T follicular helper cell (primary cell): ENCODE results near the gene FDPS.
"Not testable (repeated sequence)": the region's sequence is repeated elsewhere in the genome, so short reads cannot be mapped to it uniquely, and the experiment has no call there.

ENCODE experiments used
- DNase-seq: peaks from one replicate; pipeline ENCODE4 v3.0.0-alpha.2; 2020; ENCODE audit warnings: low read depth

FDPS gene

DNA sequence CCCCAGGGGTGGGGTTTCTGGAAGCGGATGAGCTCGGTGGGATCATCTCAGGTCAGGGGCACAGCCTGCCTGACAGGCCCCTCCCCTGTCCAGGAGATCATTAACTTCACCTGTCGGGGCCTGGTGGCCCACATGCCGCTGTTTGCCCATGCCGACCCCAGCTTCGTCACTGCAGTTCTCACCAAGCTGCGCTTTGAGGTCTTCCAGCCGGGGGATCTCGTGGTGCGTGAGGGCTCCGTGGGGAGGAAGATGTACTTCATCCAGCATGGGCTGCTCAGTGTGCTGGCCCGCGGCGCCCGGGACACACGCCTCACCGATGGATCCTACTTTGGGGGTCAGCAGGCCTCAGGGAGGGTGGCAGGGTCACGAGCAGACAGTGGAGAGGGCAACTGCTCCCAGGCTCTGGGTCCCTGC lies 23.0 kb upstream of the FDPS start:
- DNase-seq = no peak

DNA sequence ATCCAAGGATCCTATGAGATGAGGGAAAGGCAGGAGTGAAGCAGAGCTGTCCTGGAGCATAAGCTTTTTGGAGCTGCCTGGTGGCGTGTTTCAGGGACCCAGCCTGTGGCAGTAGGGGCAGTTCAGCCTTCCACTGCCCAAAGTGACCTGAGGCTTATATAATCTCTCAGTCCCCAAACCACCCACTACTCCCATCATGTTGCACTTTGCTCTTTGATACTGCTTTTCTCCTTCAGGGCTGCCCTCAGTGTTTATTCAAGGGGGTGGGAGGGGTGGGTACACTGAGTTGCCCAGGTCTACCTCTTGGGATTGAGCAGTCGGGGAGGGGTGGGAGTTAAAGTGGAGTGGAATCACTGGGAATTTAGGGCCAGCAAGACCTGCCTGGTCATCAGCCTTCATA lies 22.1 kb upstream of the FDPS start:
- no peak for DNase-seq

DNA sequence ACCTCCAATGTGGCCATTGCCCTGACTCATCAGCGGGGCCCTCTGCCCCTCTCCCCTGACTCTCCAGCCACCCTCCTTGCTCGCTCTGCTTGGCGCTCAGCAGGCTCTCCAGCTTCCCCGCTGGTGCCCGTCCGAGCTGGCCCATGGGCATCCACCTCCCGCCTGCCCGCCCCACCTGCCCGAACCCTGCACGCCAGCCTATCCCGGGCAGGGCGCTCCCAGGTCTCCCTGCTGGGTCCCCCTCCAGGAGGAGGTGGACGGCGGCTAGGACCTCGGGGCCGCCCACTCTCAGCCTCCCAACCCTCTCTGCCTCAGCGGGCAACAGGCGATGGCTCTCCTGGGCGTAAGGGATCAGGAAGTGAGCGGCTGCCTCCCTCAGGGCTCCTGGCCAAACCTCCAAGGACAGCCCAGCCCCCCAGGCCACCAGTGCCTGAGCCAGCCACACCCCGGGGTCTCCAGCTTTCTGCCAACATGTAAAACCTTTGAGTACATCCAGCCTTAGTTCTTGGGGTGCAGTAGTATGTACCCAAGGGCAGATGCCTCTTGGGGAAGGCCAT lies 20.6 kb upstream of the FDPS start:
- DNase-seq = no peak

DNA sequence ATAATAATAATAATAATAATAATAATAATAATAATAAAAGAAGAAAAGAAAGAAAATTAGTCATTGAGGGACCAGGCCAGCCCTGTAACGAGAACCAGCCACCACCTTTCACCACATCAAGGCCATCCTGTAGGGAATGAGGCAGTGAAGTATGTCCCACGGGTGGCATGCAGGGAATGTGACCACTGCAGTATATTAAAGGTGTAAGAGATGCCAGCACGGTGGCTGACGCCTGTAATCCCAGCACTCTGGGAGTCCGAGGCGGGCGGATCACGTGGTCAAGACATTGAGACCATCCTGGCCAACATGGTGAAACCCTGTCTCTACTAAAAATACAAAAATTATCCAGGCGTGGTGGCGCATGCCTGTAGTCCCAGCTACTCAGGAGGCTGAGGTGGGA lies 17.7 kb upstream of the FDPS start:
- not testable (repeated sequence) for DNase-seq

DNA sequence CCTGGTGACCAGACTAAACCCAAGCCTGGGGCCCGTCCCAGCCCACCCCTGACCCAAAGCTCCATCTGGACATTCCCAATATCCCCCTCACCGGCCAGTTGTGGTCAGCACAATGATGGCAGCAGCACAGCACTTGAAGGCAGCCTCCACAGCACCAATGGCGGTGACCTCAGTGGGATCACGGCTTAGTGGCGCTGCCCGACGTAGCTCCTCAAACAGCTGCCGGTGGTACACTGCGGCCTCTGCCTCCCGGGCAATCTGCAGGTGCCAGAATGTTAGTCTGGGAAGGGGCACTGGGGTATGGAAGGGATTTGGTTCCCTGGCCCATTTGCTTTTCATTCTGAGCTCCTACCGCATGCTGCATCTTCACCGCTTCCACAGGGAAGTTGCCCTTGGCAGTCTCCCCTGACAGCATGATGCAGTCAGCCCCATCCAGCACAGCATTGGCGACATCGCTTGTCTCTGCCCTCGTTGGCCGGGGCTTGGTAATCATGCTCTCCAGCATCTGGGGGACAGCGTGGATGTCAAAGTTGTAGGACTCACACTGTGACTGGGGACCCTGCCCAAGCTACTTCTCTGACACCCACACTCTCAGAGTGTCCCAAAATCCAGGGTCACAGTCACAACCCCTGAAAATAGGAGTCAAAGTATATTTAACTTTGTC lies 15.4 kb upstream of the FDPS start:
- no peak for DNase-seq

DNA sequence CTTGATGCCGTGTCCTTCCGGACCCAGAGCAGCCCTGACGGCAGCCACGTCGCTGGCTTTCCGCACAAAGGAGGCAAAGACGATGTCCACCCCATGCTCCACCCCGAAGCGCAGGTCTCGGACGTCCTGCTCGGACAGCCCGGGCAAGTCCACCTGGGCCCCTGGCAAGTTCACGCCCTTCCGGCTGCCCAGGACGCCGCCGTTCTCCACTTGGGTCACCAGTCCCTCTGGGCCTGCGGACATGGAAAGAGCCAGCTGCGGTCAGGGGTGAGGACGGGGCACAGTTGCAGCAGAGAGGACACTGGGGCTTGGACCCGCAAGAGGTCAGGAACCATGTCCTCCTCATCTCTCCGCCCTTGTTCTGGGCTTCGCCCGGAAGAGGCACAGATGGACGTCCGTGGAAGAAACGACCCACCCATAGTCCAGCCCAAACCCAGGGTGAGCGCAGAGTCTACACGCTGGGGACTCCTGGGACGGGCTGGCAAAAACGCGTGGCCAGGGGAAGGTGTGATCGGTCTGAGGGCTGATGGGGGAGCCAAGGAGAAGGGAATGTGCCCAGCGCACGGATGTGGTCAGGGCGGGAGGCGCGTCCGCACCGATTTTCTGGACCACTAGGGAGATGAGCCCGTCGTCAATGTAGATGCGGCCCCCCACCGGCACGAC lies 14.0 kb upstream of the FDPS start:
- DNase-seq = no peak

DNA sequence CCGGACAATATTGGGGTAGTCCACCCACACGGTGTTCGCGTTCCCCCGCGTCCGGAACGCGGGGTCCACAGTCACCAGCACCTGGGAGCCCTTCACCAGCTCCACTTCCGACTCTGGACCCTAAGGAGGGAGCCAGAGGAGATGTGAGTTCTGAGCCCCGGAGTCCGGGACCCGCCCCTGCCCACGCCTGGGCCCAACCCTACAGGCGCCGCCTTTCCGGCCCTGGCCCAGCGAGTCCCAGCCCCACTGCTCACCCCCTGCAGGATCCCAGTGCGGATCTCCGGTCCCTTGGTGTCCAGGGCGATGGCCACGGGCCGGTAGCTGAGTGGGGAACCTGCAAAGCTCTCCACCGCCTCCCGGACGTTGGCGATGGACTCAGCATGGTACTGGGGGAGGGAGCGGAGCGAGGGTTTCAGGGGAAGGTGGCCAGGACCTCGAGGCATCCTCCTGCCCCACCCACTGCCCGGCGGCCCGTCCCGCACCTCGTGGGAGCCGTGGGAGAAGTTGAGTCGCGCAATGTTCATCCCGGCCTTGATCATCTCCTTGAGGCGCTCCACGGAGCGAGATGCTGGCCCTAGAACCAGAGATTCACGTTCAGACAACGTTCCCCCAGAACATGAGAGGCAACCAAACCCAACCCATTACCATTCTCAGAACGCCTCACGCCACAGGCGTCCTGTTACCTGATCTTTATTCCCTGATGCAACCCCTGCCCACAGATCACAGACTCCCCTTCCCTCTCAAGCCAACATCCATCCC lies 13.3 kb upstream of the FDPS start:
- DNase-seq = no peak

DNA sequence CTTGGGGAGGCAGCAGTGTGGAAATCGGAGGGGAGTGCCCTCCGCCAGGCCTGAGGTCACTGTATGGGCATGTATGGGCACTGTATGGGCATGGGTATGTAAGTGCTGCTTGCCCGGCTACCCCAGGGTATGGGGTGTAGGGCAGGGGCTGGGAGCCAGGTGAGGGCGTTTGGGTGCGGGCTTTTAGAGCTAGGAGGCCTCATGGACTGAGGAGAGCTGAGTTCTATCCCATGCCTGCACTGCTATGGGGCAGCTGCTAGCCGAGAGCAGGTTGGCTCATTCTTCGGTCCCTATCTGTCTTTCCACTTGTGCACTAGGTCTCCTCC lies 12.8 kb upstream of the FDPS start:
- DNase-seq = no peak

DNA sequence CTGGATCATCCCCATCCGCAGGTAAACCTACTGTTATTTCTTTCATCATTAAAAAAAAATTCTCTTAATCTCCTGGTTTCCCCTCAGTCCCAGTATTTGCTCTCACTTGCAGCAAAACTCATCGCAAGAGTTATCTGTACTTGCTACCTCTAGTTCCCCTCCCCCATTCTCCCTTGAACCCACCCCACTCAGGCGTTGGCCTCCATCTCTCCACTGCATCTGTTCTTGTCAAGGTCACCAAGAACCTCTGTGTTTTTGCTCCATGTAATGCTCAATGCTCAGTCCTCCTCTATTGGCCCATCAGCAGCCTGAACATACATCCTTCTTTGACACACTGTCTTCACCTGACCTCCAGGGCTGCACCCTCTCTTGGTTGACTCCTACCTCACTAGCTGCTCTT lies 12.0 kb upstream of the FDPS start:
- DNase-seq = no peak

DNA sequence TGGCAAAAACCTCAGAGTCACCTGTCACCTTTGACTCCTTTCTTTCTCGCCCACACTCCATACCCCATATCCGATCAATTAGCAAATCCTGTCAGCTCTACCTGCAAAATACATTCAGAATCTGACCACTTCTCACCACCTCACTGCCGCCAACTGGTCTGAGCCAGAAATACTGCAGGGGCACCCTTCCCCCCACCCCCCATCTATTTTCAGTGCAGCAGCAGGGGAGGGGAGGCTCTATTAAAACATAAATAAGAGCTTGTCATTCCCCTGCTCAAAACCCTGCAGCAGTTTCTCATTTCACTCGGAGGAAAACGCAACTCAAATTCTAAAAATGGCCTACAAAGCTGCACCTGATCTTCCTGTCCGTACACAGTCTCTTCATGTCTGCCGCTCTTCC lies 11.3 kb upstream of the FDPS start:
- DNase-seq = no peak

DNA sequence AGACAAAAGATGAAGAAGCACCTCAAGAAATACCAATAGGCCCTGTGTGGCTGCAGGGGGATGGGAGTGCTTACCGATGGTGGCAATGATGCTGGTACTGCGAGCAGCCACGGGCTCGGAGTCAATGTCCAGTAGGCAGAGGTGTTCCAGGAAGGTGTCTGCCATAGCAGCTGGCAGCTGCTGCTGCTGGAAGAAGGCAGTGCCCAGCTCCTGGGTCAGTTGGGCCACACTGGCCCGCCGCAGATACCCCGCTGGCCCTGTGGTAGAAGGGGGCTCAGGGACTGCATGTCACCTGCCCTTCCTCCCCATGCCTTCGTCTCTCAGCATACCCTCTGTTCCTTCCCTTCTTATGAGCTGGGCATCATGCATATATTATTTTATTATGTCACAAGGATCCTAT lies 8.6 kb upstream of the FDPS start:
- DNase-seq = no peak

DNA sequence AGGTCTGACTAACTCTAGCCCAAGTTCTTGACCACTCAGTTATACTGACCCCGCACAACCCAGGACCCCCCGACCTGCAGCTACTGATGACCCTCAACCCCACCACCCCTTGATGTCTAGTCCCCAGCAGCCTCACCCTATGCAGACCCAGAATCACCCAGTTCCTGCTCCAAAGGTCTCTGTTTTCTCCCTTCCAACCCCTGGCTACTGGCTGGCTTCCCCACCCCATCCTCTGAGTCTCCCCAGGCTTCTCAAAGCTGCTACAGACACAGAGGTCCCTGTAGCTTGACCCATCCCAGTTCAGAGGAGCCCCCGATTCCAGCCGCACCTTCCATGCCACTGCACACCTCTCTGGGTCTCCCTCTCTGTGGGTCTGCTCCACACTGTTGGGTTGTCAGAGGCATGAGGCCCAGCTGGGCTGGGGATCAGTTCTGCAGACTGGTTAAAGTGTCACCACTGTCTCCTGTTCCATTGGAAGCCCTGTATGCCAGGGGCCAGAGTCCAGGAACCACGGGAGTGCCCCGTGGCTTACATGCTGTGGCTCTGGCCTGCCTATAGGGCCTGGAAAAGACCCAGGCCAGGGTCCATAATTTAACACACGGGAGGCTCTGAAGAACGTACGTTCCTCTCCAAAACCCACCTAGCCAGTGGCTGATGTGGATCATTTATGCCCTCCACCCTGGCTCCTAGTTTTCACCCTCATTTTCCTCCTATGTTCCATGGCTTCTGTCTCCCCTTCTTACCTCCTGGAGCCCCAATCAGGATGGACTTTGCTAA lies 7.9 kb upstream of the FDPS start:
- no peak for DNase-seq

DNA sequence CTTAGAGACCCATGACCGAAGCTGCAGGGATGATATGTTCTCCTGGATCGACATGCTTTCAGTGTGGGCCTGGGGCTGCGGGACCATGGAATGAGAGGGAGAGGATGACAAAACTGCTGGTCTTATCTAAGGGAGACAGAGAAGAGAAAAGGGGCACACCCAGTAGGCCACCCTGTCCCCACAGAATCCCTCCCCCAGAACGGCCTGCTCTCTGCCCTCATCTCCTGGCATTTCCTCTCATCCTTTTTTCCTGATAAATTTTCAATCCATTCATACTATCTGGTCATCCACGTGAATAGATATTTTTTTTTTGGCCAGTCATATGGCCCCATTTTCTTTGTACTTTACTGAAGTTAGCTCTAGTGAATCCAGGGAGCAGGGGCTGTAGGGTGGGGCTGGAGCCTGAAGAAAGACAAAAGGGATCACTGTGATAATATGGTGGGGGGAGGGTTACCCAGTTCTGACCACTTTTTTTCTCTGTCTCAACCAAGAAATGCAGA lies 7.3 kb upstream of the FDPS start, which contains the start of gene PKLR:
Gene PKLR, minus strand, starts transcription at position 97 of the 500 bp plus-strand sequence. Its CDS starts 43 bp downstream, at position 54.
- no peak for DNase-seq

DNA sequence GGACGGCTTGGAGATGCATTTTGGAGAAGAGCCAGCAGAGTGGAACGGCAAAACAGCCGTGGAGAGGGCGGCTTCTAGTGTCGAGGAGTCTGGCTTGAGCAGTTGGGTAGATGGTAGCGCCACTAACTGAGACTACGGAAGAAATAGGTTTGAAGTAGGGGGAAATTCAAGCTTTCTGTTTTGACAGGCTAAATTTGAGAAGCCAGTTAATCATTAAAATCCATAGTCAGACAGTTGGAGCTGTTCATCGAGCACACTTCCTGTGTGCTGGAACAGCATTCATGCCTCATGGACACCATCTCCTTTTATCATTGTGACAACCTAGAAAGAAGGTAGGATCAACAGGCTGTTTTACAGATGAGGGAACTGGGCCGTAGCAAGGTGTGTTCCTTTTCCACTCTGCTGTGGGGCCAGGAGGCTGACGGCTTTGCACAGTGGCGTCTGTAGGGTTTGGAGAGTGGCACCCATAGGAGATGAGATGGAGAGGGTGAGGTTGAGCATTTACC lies 4.1 kb upstream of the FDPS start:
- DNase-seq = no peak

DNA sequence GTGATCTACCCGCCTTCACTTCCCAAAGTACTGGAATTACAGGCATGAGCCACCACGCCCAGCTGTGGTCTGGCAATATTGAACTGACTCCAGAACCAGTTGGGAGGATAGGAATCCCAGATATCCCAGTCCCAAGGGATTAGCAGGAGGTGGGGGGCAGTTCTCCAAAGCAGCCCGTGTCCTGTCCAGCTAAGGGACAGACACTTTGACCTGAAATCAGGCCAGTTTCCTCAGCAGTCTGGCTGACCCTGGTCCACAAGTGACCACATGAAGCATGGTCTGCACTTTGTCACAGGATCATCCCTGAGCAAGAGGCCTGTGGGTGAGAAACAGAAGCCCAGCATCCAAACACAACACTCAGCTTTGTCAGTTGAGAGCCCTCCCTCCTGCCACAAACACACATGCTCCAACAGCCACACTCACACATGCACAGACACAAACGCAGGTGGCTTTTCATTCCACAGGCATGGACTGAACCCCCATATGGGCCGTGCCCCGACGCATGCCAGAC lies 2.7 kb upstream of the FDPS start:
- no peak for DNase-seq

DNA sequence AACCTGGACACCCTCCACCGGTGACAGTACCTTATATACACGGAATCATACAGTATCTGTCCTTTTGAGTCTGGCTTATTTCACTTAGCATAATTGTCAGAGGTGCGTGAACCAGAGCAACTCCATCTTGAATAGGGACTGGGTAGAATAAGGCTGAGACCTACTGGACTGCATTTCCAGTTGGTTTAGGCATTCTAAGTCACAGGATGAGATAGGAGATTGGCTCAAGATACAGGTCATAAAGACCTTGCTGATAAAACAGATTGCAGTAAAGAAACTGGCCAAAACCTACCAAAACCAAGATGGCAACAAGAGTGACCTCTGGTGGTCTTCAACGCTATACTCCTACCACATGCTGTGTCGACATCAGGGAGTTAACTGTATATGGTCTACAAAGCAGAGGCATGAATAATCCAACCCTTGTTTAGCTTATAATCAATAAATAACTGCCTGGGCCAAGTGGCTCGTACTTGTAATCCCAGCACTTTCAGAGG lies 1.4 kb upstream of the FDPS start:
- DNase-seq = no peak

DNA sequence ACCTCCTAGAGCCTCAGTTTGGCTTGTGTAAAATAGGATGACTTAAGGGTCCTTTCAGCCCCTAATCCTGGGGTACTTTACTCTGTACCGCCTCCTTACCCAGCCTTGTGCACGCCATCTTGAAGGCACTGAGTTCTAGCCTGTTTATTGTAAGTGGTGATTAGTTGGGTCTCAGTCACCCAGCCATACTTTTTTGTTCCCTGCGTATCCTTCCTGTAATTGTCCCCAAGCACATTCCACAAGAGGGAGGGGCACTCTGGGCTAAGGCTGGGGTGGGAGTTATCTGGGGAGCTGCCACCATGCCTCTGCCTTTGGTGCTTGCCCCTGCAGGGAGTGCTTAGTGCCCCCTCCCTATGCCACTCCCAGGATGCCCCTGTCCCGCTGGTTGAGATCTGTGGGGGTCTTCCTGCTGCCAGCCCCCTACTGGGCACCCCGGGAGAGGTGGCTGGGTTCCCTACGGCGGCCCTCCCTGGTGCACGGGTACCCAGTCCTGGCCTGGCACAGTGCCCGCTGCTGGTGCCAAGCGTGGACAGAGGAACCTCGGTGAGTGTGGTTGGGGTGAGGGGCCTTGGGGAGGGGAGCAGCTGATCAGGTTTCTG lies 856 bp downstream of the FDPS start:
- DNase-seq = no peak

DNA sequence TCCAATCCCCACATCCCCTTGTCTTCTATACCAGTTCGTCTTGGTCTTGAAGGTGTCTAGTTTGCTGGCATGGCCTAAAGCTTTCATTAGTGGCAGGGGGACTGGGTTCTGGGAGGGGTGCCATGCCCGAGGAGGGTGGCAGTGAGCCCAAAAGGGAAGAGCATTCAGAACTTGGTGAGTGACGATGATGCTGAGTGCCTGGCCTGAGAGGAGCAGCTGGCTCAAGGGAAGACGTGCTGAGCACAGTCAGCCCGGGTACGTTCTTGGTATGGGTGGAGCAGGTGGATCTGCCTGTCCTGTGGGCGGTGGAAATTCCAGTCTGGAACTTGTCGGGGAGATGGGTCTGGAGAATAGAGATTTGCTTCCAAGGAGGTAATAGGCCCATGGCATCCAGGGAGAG lies 4.6 kb downstream of the FDPS start:
- no peak for DNase-seq

DNA sequence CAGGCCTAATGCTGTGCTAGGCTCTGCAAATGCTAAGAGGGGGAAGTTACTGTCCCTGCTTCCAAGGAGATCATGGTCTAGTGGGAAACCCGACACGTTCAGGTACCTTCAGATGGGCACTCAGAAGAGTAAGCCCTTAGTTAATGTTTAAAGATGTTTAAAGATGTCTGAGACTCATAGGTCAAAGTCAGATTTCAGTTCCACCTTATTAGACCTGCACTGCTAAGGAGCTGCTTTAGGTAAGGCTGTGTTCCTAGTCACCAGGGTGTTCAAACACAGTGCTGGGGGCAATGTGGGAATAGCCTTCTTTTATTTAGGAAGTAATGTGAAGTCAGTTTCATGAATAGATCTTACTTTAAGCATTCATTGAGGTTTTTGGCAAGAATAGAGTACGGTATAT lies 8.3 kb downstream of the FDPS start:
- DNase-seq = no peak

DNA sequence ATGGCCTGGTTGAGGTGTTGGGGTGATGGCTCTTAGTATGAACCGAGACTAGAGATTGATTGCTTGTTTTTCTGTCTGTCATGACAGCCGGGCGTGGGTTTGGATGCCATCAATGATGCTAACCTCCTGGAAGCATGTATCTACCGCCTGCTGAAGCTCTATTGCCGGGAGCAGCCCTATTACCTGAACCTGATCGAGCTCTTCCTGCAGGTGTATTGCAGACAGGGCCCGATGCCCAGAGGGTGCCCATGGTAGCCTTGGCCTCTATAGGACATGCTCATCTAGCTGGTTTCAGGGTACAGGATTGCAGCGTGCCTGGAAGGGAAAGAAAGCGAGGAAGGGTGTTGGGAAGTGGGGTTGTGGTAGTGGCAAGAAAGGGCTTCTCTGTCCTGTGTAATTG lies 9.4 kb downstream of the FDPS start:
- no peak for DNase-seq

DNA sequence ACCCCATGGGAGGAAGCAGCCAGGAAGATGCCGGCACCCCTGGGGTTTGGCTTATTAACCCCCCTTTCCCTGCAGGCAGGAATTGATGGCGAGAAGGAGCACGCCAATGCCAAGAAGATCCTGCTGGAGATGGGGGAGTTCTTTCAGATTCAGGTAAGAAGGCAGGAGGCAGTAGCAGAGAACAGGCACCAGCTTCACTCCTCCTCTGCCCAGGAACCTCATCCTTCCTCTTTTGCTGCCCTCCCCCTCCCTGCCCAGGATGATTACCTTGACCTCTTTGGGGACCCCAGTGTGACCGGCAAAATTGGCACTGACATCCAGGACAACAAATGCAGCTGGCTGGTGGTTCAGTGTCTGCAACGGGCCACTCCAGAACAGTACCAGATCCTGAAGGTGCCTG lies 10.9 kb downstream of the FDPS start:
- DNase-seq = no peak
